HG02759 (cell line): Measurements from ENCODE around the gene ZNF488.
A peak's percentile ranks its signal among the peaks of the same experiment; 100 is the strongest.

Experiments
- ATAC-seq: cut with Tn5 transposase; IDR thresholded peaks from one replicate; pipeline ENCODE4 v1.9.1; 2021; ENCODE audit warnings: mild to moderate bottlenecking, moderate library complexity; ENCODE audit not compliant: unreplicated experiment

The ZNF488 gene

DNA sequence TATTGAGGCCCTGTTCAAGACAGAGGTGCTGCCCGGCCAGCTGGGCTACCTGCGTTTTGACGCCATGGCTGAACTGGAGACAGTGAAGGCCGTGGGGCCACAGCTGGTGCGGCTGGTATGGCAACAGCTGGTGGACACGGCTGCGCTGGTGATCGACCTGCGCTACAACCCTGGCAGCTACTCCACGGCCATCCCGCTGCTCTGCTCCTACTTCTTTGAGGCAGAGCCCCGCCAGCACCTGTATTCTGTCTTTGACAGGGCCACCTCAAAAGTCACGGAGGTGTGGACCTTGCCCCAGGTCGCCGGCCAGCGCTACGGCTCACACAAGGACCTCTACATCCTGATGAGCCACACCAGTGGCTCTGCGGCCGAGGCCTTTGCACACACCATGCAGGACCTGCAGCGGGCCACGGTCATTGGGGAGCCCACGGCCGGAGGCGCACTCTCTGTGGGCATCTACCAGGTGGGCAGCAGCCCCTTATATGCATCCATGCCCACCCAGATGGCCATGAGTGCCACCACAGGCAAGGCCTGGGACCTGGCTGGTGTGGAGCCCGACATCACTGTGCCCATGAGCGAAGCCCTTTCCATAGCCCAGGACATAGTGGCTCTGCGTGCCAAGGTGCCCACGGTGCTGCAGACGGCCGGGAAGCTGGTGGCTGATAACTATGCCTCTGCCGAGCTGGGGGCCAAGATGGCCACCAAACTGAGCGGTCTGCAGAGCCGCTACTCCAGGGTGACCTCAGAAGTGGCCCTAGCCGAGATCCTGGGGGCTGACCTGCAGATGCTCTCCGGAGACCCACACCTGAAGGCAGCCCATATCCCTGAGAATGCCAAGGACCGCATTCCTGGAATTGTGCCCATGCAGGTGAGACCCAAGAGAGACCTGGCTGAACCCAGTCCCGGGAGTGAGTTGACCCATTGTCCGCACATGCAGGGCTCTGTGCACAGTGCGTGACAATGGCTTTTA, 33.1 kb downstream of the ZNF488 start:
- ATAC-seq: no peak

DNA sequence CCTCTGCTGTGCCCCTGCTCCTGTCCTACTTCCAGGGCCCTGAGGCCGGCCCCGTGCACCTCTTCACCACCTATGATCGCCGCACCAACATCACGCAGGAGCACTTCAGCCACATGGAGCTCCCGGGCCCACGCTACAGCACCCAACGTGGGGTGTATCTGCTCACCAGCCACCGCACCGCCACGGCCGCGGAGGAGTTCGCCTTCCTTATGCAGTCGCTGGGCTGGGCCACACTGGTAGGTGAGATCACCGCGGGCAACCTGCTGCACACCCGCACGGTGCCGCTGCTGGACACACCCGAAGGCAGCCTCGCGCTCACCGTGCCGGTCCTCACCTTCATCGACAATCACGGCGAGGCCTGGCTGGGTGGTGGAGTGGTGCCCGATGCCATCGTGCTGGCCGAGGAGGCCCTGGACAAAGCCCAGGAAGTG, 34.1 kb downstream of the ZNF488 start:
- ATAC-seq: no peak

DNA sequence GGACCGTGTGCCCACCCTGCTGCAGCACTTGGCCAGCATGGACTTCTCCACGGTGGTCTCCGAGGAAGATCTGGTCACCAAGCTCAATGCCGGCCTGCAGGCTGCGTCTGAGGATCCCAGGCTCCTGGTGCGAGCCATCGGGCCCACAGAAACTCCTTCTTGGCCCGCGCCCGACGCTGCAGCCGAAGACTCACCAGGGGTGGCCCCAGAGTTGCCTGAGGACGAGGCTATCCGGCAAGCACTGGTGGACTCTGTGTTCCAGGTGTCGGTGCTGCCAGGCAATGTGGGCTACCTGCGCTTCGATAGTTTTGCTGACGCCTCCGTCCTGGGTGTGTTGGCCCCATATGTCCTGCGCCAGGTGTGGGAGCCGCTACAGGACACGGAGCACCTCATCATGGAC, 34.6 kb downstream of the ZNF488 start:
- ATAC-seq: no peak

DNA sequence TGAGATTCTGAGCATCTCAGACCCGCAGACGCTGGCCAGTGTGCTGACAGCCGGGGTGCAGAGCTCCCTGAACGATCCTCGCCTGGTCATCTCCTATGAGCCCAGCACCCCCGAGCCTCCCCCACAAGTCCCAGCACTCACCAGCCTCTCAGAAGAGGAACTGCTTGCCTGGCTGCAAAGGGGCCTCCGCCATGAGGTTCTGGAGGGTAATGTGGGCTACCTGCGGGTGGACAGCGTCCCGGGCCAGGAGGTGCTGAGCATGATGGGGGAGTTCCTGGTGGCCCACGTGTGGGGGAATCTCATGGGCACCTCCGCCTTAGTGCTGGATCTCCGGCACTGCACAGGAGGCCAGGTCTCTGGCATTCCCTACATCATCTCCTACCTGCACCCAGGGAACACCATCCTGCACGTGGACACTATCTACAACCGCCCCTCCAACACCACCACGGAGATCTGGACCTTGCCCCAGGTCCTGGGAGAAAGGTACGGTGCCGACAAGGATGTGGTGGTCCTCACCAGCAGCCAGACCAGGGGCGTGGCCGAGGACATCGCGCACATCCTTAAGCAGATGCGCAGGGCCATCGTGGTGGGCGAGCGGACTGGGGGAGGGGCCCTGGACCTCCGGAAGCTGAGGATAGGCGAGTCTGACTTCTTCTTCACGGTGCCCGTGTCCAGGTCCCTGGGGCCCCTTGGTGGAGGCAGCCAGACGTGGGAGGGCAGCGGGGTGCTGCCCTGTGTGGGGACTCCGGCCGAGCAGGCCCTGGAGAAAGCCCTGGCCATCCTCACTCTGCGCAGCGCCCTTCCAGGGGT, 35.2 kb downstream of the ZNF488 start:
- ATAC-seq: no peak

DNA sequence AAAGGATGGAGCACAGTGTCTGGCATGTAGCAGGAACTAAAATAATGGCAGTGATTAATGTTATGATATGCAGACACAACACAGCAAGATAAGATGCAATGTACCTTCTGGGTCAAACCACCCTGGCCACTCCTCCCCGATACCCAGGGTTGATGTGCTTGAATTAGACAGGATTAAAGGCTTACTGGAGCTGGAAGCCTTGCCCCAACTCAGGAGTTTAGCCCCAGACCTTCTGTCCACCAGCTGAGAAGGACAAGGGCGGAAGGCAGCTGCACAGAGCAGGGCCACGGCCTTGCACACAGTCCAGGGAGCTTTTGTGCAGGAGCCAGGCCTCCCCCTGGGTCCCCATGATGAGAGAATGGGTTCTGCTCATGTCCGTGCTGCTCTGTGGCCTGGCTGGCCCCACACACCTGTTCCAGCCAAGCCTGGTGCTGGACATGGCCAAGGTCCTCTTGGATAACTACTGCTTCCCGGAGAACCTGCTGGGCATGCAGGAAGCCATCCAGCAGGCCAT, 35.9 kb downstream of the ZNF488 start, which contains the start of gene RBP3:
RBP3 (plus strand) TSS at position 226 of the 514 bp plus-strand sequence; CDS start at position 348, 122 bp downstream.
- no peak for ATAC-seq

DNA sequence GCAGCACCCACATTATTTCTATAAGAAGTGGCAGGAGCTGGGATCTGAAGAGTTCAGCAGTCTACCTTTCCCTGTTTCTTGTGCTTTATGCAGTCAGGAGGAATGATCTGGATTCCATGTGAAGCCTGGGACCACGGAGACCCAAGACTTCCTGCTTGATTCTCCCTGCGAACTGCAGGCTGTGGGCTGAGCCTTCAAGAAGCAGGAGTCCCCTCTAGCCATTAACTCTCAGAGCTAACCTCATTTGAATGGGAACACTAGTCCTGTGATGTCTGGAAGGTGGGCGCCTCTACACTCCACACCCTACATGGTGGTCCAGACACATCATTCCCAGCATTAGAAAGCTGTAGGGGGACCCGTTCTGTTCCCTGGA, 36.8 kb downstream of the ZNF488 start:
- ATAC-seq: no peak

DNA sequence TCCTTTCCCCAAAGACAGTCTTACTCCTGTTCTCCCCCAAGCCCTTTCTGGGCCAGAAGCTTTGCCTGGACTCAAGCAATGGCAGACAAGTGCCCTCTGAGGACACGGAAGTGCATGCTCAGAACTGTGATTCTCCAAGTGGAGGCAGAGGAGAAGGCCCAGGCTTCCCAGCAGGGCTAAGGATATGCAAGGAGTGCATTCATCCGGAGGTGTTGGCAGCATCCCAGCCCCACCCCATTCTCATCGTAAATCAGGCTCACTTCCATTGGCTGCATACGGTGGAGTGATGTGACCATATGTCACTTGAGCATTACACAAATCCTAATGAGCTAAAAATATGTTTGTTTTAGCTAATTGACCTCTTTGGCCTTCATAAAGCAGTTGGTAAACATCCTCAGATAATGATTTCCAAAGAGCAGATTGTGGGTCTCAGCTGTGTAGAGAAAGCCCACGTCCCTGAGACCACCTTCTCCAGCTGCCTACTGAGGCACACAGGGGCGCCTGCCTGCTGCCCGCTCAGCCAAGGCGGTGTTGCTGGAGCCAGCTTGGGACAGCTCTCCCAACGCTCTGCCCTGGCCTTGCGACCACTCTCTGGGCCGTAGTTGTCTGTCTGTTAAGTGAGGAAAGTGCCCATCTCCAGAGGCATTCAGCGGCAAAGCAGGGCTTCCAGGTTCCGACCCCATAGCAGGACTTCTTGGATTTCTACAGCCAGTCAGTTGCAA, 37.4 kb downstream of the ZNF488 start:
- ATAC-seq: no peak

DNA sequence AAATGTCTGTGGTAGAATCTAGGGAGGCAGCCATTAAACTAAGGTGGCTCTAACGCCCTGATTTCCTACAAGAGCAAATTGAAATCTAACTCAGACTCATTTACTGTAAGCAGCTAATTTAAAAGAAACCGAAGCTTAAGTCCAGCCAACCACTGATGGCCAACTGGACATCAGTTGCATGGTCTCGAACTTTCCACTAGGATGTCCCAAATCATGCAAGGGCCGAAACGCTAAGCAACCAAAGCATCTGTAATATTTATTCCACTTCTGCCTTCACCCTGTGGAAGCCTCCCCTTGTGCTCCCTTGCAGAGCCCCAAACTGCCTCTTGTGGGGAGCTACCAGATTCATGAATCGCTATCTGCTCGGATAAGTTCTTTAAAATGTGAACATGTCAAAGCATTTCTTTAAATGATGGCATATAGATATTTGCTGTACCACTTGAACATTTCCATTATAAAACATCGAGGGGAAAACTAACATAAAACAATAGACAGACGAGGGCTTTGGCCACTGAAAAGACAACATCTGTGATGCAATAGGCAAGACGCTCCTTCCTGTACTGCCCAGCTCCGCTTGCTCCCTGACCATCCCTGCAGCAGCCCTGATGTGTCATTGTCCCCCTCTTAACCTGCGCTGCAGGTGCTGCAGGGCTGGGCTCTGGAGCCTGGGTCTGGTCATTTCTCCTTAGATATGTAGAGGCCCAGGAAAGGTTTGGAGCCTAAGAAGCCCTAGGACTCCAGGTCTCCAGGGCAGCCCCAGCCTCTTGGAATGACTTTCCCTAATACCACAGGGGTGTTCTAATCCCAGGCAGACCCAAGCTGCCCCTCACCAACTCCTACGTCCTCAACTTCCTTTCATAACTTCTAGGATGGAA, 38.9 kb downstream of the ZNF488 start:
- no peak for ATAC-seq

DNA sequence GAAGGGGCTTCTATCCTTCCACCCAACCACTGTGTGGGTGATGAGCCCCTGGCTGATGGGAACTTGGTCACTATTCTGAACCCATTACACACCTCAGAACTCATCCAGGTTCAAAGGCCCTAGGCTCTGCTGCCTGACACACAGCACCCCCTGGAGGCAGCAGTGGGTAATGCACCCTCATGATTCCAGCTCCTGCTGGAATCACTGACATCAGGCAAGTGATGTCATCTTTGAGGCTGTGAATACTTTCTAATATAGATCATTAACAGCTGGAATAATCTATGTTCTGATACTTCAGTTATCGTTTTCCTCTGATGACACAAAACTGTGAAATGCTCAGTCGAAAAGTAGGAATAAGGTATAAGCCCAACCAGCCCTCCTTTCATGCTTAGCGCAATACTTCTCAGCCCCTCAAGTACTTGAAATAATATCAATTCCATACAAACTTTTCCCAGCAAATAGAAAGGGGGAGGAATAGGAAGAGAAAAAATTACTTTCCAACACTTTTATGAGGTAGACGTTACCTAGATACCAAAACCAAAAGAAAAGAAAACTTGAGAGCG, 43.4 kb downstream of the ZNF488 start:
- peak; percentile 69 for ATAC-seq

DNA sequence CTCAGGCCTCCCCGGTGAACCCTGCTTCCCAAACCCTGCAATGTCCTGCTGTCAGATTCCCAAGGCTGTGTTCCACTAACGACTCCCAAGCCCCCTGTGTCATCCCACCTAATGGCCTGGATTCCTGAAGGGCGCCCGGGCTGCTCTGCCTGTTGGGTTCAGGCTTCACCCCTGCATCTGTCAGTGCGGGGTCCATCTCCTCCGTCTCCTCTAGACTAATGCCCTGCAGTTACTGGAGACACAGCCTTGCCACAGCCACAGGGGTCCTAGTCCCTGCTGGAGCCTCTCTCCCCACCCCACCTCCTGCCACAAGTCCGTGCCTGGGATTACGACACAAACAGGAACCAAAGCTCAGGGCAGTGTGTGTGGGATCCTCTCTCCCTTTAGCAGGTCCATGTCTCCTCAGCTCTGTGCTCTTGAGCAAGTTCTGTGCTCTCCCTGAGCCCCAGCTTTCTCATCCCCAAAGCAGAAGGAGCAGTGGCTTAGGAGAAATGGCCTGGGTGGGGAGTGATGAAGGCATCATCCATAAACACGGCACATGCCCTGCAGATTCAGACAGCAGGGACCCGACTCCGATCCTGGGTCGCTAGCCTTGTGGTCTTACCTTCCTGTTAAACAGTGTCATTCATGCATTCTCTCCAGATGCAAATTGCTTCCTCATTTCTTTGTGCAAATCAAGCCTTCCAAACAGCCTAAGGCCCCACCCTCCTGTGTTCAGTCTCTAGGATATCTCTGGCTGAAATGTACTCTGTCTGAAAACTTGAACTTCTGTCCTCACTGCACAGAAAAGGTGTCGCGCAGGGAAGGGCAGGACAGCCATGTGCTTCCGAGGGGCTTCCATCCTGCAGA, 44.1 kb downstream of the ZNF488 start:
- ATAC-seq: peak; percentile 19

DNA sequence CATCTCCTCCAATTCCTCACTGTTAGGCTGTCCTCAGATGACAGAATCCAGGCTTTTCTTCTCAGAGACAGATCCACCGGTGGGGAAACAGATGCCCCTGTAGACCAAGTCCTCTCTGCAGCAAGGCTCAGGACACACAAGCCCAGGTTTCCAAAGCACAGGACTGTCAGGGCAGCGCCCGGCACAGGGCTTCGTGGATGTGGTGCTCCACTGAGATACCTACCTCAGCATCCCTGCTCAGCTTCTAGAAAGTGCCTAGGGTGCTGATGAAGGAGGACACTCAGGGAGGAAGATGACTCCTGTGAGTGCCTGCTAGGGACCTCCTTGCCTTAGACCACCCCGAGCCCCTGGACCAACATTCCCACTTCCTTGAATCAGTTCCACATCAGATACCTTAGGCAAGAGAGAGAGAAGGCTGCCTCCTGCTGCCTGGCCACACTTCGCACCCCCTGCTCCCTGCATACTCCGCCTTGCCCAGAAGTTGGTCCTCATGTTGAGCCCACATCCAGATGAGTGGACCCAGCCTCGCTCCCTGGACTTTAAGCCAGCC, 44.8 kb downstream of the ZNF488 start:
- ATAC-seq: no peak

DNA sequence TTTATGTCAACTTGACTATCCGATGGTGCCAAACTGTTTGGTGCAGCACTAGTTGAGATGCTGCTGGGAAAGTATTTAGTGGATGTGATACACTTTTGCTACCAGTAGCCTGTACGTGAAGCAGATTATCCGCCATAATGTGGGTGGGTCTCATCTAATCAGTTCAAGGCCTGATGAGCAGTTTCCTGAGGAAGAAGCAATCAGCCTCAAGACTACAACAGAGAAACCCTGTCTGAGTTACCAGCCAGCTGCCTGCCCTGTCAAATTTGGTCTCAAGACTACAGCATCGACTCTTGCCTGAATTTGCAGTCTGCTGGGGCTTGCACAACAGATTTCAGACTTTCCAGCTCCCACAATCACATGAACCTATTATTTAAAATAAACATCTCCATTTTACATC, 46.8 kb downstream of the ZNF488 start:
- no peak for ATAC-seq

DNA sequence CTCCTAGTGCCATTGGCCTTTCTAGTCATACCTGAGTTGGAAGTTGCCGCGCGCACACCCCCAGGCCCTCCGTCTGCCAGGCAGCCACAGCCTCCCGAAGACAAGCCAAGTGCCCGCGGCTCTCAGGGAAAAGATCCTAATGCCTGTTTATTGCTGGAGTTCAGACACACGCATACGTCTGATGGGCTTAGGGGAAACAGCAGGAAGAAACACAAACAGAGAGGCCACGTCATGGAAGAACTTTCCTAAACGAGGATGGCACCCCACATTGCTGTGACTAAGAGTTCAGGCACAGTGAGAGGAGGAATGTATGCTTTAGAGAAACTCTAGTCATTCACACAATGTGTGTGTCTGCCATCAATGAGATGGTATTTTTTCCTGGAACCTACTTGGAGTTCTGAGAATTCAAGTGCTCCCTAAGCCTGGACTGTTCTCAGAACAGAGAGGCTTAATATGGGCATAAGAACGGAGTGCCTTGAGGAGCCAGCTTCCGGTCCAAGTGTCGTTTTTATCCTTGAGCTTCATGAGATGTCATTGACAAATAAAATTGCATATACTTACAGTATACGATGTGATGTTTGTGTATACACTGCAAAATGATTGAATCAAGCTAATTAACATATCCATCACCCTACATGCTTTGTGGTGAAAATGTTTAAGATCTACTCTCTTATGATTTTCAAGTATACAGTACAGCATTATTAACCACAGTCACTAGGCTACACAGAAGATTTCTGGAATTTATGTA, 47.5 kb downstream of the ZNF488 start:
- no peak for ATAC-seq

DNA sequence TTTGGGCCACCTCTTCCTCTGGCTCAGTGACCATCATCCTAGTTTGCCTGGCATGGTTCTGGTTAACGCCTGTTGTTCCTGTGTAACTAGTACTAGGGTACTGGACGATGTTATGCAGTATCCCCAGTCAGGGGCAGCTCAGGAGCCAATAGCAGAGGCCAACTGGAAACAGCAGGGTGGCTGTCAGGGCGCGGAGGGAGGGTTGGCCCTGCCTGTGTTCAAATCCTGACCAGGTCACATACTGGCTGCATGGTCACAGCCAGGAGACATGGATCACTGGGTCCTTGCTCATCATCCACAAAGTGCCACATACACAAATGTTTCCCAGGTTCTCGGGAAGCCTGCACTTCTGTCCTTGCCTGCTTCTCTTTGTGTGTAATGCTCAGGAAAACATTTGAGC, 48.2 kb downstream of the ZNF488 start:
- ATAC-seq: no peak

DNA sequence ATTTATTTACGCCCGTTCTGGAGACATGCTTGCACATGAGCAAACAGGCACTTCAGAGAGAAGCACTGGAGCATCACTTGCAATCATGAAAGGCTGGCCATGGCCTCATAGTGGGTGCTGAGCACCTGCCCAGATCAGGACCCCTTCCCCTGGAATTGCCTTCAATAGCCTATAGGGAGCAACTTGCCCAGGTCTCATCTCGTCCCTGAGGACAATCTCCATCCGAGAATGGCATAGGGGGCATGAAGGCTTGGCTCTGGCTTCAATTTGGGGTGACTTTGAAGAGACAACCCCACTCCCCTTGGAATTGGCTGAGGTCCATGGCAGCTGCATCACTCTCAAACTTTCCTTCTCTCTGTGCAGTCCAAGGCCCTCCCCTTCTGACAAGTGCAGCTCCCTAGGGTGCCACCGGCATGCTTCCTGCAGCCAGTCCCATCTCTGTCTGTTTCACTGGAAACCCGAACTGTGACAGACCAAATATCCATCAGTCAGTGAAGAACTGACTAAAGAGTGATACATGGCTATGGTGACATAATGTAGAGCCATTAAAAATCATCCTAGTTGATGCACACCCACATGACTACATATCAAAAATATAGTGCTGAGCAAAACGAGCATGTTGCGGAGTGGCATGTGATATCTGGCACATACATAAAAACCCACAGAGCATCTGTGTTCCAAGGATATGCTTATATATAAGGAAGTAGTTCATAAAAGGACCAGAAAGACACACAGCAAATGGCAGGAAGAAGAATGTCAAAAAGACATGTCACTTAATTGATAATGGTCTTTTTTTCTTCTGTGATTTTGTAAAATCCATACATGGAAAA, 49.4 kb downstream of the ZNF488 start:
- ATAC-seq: no peak

DNA sequence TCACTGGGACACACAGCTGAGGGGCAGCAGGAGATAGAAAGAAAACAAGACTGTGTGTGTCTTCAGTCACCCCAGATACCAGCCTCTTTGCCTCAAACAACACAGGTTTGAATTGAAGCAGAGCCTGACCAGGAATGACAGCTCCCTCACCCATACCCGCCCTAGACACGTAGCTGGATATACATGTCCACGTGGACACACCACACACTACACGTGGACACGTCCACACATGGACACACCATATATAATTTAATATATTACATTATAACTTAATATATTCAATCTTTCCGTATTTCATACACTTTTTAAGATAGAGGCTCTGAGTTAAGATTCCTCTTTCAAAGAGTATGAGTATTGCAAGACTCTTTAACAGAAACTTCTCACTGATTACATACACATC, 50.6 kb downstream of the ZNF488 start:
- no peak for ATAC-seq

DNA sequence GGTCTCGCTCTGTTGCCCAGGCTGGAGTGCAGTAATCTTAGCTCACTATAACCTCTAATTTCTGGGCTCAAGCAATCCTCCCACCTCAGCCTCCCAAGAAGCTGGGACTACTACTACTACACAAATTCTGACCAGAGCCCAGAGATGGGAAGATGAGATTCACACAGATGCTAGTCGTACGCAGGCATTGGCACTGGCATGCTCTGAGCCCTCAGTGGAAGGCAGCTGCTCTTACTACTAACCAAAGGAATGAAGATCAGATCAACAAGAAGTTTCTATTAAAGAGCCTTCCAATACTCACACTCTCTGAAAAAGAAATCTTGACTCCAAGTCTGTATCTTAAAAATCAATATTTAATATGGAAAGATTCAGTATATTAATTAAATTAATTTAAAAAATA, 51.1 kb downstream of the ZNF488 start:
- no peak for ATAC-seq
